SKM-1 treated with dmso at 0.1 percent for 144 hours (cell line): ENCODE results near the gene NLRP12.
"Not testable (repeated sequence)": the region's sequence is repeated elsewhere in the genome, so short reads cannot be mapped to it uniquely, and the experiment has no call there.

Experiments used
- DNase-seq: peaks from one replicate; lab custom pipeline; 2025; ENCODE audit not compliant: unreplicated experiment; lab: John Stamatoyannopoulos, UW

Gene NLRP12

GRCh38 chr19:53832861-53833260 is 8.7 kb upstream of the NLRP12 start:
- not testable (repeated sequence) for DNase-seq

GRCh38 chr19:53828531-53828930 is 4.4 kb upstream of the NLRP12 start:
- DNase-seq: no peak

GRCh38 chr19:53826876-53827275 is 2.8 kb upstream of the NLRP12 start:
- DNase-seq: no peak

- DNase-seq: no peak
These were observed 564 bp downstream of the NLRP12 start for GRCh38 chr19:53823380-53824120.

GRCh38 chr19:53819861-53820260 is 4.3 kb downstream of the NLRP12 start:
- DNase-seq: no peak

GRCh38 chr19:53818756-53819155 is 5.4 kb downstream of the NLRP12 start:
- DNase-seq: no peak

GRCh38 chr19:53813996-53814395 is 10.1 kb downstream of the NLRP12 start:
- no peak for DNase-seq

GRCh38 chr19:53812335-53812734 is 11.8 kb downstream of the NLRP12 start:
- DNase-seq: no peak

- DNase-seq: no peak
These were observed 13.2 kb downstream of the NLRP12 start for GRCh38 chr19:53810891-53811290.

- no peak for DNase-seq
These were observed 13.9 kb downstream of the NLRP12 start for GRCh38 chr19:53810187-53810546.

- no peak for DNase-seq
These were observed 14.5 kb downstream of the NLRP12 start for GRCh38 chr19:53809518-53810186.

GRCh38 chr19:53808710-53809125 is 15.4 kb downstream of the NLRP12 start:
- no peak for DNase-seq

- no peak for DNase-seq
These were observed 22.9 kb downstream of the NLRP12 start for GRCh38 chr19:53801257-53801656.

- no peak for DNase-seq
These were observed 29.1 kb downstream of the NLRP12 start for GRCh38 chr19:53795019-53795418.

GRCh38 chr19:53792721-53793433 is 31.2 kb downstream of the NLRP12 start:
- peak; percentile 65 for DNase-seq

- no peak for DNase-seq
These were observed 34.1 kb downstream of the NLRP12 start for GRCh38 chr19:53789708-53790678.

GRCh38 chr19:53787266-53787665 is 36.8 kb downstream of the NLRP12 start:
- DNase-seq: no peak

- DNase-seq: no peak
These were observed 37.4 kb downstream of the NLRP12 start for GRCh38 chr19:53786744-53787143.

GRCh38 chr19:53785196-53785889 is 38.8 kb downstream of the NLRP12 start:
- DNase-seq: no peak

GRCh38 chr19:53782698-53783097 is 41.4 kb downstream of the NLRP12 start:
- DNase-seq: no peak
